ENCODE data around the gene GPR157.

GPR157 gene

GRCh38 chr1:9115351-9116205, 13.3 kb downstream of the GPR157 start:
- H3K4me1 ChIP-seq (ENCODE audit: low read depth, poor library complexity, severe bottlenecking): no peaks in the 10 kb centered on the region
- no peak overlapping the region for H3K9ac ChIP-seq
- H3K79me2 ChIP-seq (ENCODE audit: insufficient read depth, low read depth): no peaks in the 10 kb centered on the region
- H3K27ac ChIP-seq: no peak overlapping the region
- no peak overlapping the region for H3K4me3 ChIP-seq (IDR thresholded peaks at IDR 0.05; ENCODE audit: insufficient read depth, low read depth, low read length)
- TF ChIP-seq, protein P1, sequence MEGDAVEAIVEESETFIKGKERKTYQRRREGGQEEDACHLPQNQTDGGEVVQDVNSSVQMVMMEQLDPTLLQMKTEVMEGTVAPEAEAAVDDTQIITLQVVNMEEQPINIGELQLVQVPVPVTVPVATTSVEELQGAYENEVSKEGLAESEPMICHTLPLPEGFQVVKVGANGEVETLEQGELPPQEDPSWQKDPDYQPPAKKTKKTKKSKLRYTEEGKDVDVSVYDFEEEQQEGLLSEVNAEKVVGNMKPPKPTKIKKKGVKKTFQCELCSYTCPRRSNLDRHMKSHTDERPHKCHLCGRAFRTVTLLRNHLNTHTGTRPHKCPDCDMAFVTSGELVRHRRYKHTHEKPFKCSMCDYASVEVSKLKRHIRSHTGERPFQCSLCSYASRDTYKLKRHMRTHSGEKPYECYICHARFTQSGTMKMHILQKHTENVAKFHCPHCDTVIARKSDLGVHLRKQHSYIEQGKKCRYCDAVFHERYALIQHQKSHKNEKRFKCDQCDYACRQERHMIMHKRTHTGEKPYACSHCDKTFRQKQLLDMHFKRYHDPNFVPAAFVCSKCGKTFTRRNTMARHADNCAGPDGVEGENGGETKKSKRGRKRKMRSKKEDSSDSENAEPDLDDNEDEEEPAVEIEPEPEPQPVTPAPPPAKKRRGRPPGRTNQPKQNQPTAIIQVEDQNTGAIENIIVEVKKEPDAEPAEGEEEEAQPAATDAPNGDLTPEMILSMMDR (conservative IDR thresholded peaks at IDR 0.05; ENCODE audit: low read depth, low read length): no peak
- no peaks in the 10 kb centered on the region for H4K20me1 ChIP-seq (ENCODE audit: insufficient read depth)
- no peak overlapping the region for H2AFZ ChIP-seq (ENCODE audit: low read depth)
- no peak overlapping the region for H3K4me2 ChIP-seq
- H3K27me3 ChIP-seq (ENCODE audit: insufficient read depth, low read depth): no peaks in the 10 kb centered on the region
- H3K36me3 ChIP-seq (ENCODE audit: insufficient read depth): no peaks in the 10 kb centered on the region

GRCh38 chr1:9112961-9113880, 15.7 kb downstream of the GPR157 start:
- TF ChIP-seq, protein P1 (conservative IDR thresholded peaks at IDR 0.05; ENCODE audit: low read depth, low read length): no peak
- Histone ChIP-seq H3K27ac (no peak overlapping the region), H3K27me3 (ENCODE audit: insufficient read depth, low read depth) (no peaks in the 10 kb centered on the region), H3K4me3 (IDR thresholded peaks at IDR 0.05; ENCODE audit: insufficient read depth, low read depth, low read length) (no peak overlapping the region), H3K4me2 (no peak overlapping the region), H3K36me3 (ENCODE audit: insufficient read depth) (no peaks in the 10 kb centered on the region), H4K20me1 (ENCODE audit: insufficient read depth) (no peaks in the 10 kb centered on the region), H2AFZ (ENCODE audit: low read depth) (no peak overlapping the region), H3K79me2 (ENCODE audit: insufficient read depth, low read depth) (no peaks in the 10 kb centered on the region), H3K9ac (no peak overlapping the region), H3K4me1 (ENCODE audit: low read depth, poor library complexity, severe bottlenecking) (no peaks in the 10 kb centered on the region)

- no peak overlapping the region for H3K27ac ChIP-seq
- H3K9ac ChIP-seq: no peak overlapping the region
- H3K4me2 ChIP-seq: no peak overlapping the region
- H3K4me1 ChIP-seq (ENCODE audit: low read depth, poor library complexity, severe bottlenecking): no peaks in the 10 kb centered on the region
- no peaks in the 10 kb centered on the region for H3K27me3 ChIP-seq (ENCODE audit: insufficient read depth, low read depth)
- H2AFZ ChIP-seq (ENCODE audit: low read depth): no peak overlapping the region
- TF ChIP-seq, protein P1 (conservative IDR thresholded peaks at IDR 0.05; ENCODE audit: low read depth, low read length): no peak
- no peaks in the 10 kb centered on the region for H3K79me2 ChIP-seq (ENCODE audit: insufficient read depth, low read depth)
- no peaks in the 10 kb centered on the region for H4K20me1 ChIP-seq (ENCODE audit: insufficient read depth)
- H3K4me3 ChIP-seq (IDR thresholded peaks at IDR 0.05; ENCODE audit: insufficient read depth, low read depth, low read length): no peak overlapping the region
- H3K36me3 ChIP-seq (ENCODE audit: insufficient read depth): no peaks in the 10 kb centered on the region
Measured at GRCh38 chr1:9111957-9112356, 16.9 kb downstream of the GPR157 start.

- Histone ChIP-seq H3K36me3 (ENCODE audit: insufficient read depth) (no peaks in the 10 kb centered on the region), H2AFZ (ENCODE audit: low read depth) (no peak overlapping the region), H3K79me2 (ENCODE audit: insufficient read depth, low read depth) (no peaks in the 10 kb centered on the region), H3K27me3 (ENCODE audit: insufficient read depth, low read depth) (no peaks in the 10 kb centered on the region), H3K4me3 (IDR thresholded peaks at IDR 0.05; ENCODE audit: insufficient read depth, low read depth, low read length) (no peak overlapping the region), H3K4me2 (no peak overlapping the region), H3K9ac (no peak overlapping the region), H3K27ac (no peak overlapping the region), H4K20me1 (ENCODE audit: insufficient read depth) (no peaks in the 10 kb centered on the region), H3K4me1 (ENCODE audit: low read depth, poor library complexity, severe bottlenecking) (no peaks in the 10 kb centered on the region)
- TF ChIP-seq, protein P1 (conservative IDR thresholded peaks at IDR 0.05; ENCODE audit: low read depth, low read length): no peak
Measured at GRCh38 chr1:9111357-9111691, 17.6 kb downstream of the GPR157 start.
